Neural crest cell (in vitro differentiated cells): ENCODE results near the gene CWC22. TPM values are rescaled to one million over a fixed set of nuclear protein-coding genes. Genes with fewer than 3 reads are reported as not detected.

Experiments used
- DNase-seq: peaks from one replicate; pipeline ENCODE4 v3.0.0; 2021; ENCODE audit warnings: low read depth, mixed read lengths, low spot score
- H3K27ac Mint-ChIP-seq: one replicate; pipeline ENCODE4 v1.8.0; 2021; ENCODE audit warnings: mild to moderate bottlenecking, mixed read lengths; ENCODE audit not compliant: unreplicated experiment
- H3K27me3 Mint-ChIP-seq: 2 replicates; pipeline ENCODE4 v1.8.0; 2021; ENCODE audit warnings: low read depth, mild to moderate bottlenecking, mixed read lengths
- H3K36me3 Mint-ChIP-seq: 2 replicates; pipeline ENCODE4 v1.8.0; 2021; ENCODE audit warnings: low read depth, mild to moderate bottlenecking, mixed read lengths
- H3K4me1 Mint-ChIP-seq: 2 replicates; pipeline ENCODE4 v1.8.0; 2021; ENCODE audit warnings: mixed read lengths
- H3K4me3 Mint-ChIP-seq: one replicate; pipeline ENCODE4 v1.8.0; 2021; ENCODE audit warnings: mild to moderate bottlenecking, mixed read lengths
- H3K9me3 Mint-ChIP-seq: 2 replicates; pipeline ENCODE4 v1.8.0; 2021; ENCODE audit warnings: mixed read lengths
- CTCF ChIP-seq: fragments of 200-600 bp; sonication (generic); conservative IDR thresholded peaks from 2 replicates; pipeline ENCODE4 v1.5.0; 2021; ENCODE audit warnings: antibody characterized with exemption, mild to moderate bottlenecking
- total RNA-seq: library from RNA; stranded (reverse); gene quantifications from 2 replicates; pipeline ENCODE4 v1.2.1, GENCODE V29; 2021

CWC22 gene
- total RNA-seq, 1 donor from 2014 or later = 25.8 TPM

GRCh38 chr2:179927041-179927440 is 80.1 kb downstream of the CWC22 start:
- no peak for DNase-seq
- H3K4me3 Mint-ChIP-seq = no peak overlapping the region
- H3K4me1 Mint-ChIP-seq = no peaks in the 10 kb centered on the region
- H3K27ac Mint-ChIP-seq = no peak overlapping the region
- peaks cover 34% of the 10 kb centered on the region for H3K36me3 Mint-ChIP-seq
- H3K9me3 Mint-ChIP-seq = peaks cover 27% of the 10 kb centered on the region
- H3K27me3 Mint-ChIP-seq = no peaks in the 10 kb centered on the region
- TF ChIP-seq CTCF = no peak

- no peak for TF ChIP-seq CTCF
- H3K27ac Mint-ChIP-seq = no peak overlapping the region
- peaks cover 21% of the 10 kb centered on the region for H3K9me3 Mint-ChIP-seq
- no peaks in the 10 kb centered on the region for H3K4me1 Mint-ChIP-seq
- no peak overlapping the region for H3K4me3 Mint-ChIP-seq
- peaks cover 26% of the 10 kb centered on the region for H3K36me3 Mint-ChIP-seq
- DNase-seq = no peak
- no peaks in the 10 kb centered on the region for H3K27me3 Mint-ChIP-seq
These were observed 81.4 kb downstream of the CWC22 start for GRCh38 chr2:179925713-179926112.

GRCh38 chr2:179917272-179917671 is 89.8 kb downstream of the CWC22 start:
- DNase-seq = no peak
- no peak for TF ChIP-seq CTCF
- Mint-ChIP-seq H3K27ac (no peak overlapping the region), H3K36me3 (no peaks in the 10 kb centered on the region), H3K4me3 (no peak overlapping the region), H3K27me3 (no peaks in the 10 kb centered on the region), H3K4me1 (no peaks in the 10 kb centered on the region), H3K9me3 (no peaks in the 10 kb centered on the region)

DNA sequence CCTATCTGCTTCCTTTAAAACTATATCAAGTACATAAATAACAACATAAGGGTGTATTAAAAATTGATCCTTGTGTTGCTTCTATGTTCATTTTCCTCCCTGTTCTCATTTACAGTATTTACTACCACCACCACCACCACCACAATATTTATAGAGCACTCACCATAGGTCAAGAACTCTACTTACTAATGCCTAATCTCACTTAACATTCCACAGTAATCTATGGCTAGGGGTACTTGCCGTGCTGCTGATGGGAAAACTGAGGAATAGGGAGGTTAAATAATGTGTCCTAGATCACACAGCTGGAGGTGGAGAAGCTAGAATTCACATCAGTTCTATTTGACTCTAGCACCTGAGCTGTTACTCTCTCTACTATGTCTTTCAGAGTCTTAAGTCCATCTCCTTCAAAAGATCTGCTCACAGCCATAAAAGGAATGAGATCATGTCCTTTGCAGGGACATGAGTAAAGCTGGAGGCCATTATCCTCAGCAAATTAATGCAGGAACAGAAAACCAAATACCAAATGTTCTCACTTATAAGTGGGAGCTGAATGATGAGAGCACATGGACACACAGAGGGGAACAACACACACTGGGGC is 91.6 kb downstream of the CWC22 start:
- DNase-seq = no peak
- H3K9me3 Mint-ChIP-seq = no peaks in the 10 kb centered on the region
- TF ChIP-seq CTCF = no peak
- no peak overlapping the region for H3K27ac Mint-ChIP-seq
- no peaks in the 10 kb centered on the region for H3K27me3 Mint-ChIP-seq
- H3K36me3 Mint-ChIP-seq = no peaks in the 10 kb centered on the region
- H3K4me3 Mint-ChIP-seq = no peak overlapping the region
- H3K4me1 Mint-ChIP-seq = peaks cover 5% of the 10 kb centered on the region

DNA sequence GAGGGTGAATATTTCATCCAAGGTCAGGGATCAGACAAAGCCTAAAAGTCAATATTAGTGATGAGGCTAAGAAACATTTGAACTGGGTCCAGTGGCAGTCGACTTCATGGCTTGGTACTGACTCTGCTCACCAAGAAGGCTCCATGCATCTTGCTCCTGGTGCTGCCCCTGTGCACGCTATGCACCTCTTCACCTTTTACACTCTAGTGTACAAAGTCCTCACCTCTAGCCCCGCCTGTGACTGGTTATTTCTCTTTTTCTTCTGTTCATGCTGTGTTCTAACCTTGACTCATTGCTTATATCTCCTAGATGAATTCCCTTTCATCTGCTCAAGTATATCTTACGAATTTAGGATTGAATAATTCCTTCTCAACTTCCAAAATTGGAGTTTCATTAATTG is 93.3 kb downstream of the CWC22 start:
- no peak overlapping the region for H3K4me3 Mint-ChIP-seq
- no peak for DNase-seq
- no peaks in the 10 kb centered on the region for H3K9me3 Mint-ChIP-seq
- no peaks in the 10 kb centered on the region for H3K27me3 Mint-ChIP-seq
- H3K4me1 Mint-ChIP-seq = peaks cover 17% of the 10 kb centered on the region
- no peaks in the 10 kb centered on the region for H3K36me3 Mint-ChIP-seq
- no peak overlapping the region for H3K27ac Mint-ChIP-seq
- no peak for TF ChIP-seq CTCF
